GM19324 (cell line): Measurements from ENCODE around the gene GJA3.
"Not testable (repeated sequence)": the region's sequence is repeated elsewhere in the genome, so short reads cannot be mapped to it uniquely, and the experiment has no call there.

Experiments used
- ATAC-seq: cut with Tn5 transposase; IDR thresholded peaks from one replicate; pipeline ENCODE4 v1.9.1; 2021; ENCODE audit warnings: mild to moderate bottlenecking, moderate library complexity; ENCODE audit not compliant: unreplicated experiment, low FRiP score

GJA3 gene

GRCh38 chr13:20156702-20157101, 4.2 kb downstream of the GJA3 start:
- ATAC-seq, result no peak

GRCh38 chr13:20153290-20153689, 7.6 kb downstream of the GJA3 start:
- ATAC-seq, result not testable (repeated sequence)

- ATAC-seq, result no peak
Observed at GRCh38 chr13:20151612-20152011, 9.2 kb downstream of the GJA3 start.

- no peak for ATAC-seq
Observed at GRCh38 chr13:20151016-20151415, 9.8 kb downstream of the GJA3 start.

GRCh38 chr13:20150561-20150960, 10.3 kb downstream of the GJA3 start:
- no peak for ATAC-seq

GRCh38 chr13:20149762-20150161, 11.1 kb downstream of the GJA3 start:
- ATAC-seq, result no peak

- ATAC-seq, result no peak
Observed at GRCh38 chr13:20148501-20149183, 12.2 kb downstream of the GJA3 start.

GRCh38 chr13:20146381-20146780, 14.5 kb downstream of the GJA3 start:
- ATAC-seq, result no peak

- no peak for ATAC-seq
Observed at GRCh38 chr13:20145521-20145920, 15.3 kb downstream of the GJA3 start.

- no peak for ATAC-seq
Observed at GRCh38 chr13:20144141-20144850, 16.6 kb downstream of the GJA3 start.

GRCh38 chr13:20142927-20143480, 17.8 kb downstream of the GJA3 start:
- no peak for ATAC-seq

- no peak for ATAC-seq
Observed at GRCh38 chr13:20142023-20142926, 18.6 kb downstream of the GJA3 start.

- no peak for ATAC-seq
Observed at GRCh38 chr13:20141238-20142022, 19.4 kb downstream of the GJA3 start.

GRCh38 chr13:20140487-20140886, 20.4 kb downstream of the GJA3 start:
- no peak for ATAC-seq

- no peak for ATAC-seq
Observed at GRCh38 chr13:20137875-20138274, 23.0 kb downstream of the GJA3 start.

GRCh38 chr13:20136781-20137703, 23.8 kb downstream of the GJA3 start:
- peak; percentile 54 for ATAC-seq

- no peak for ATAC-seq
Observed at GRCh38 chr13:20134732-20135131, 26.1 kb downstream of the GJA3 start.

- no peak for ATAC-seq
Observed at GRCh38 chr13:20132052-20132634, 28.7 kb downstream of the GJA3 start.
